GM06990 (cell line): Measurements from ENCODE around the gene ATCAY.
"Not testable (repeated sequence)": the region's sequence is repeated elsewhere in the genome, so short reads cannot be mapped to it uniquely, and the experiment has no call there.

ENCODE experiments used
- DNase-seq: peaks from one replicate; pipeline ENCODE4 v3.0.0-alpha.2; 2011; ENCODE audit not compliant: insufficient read length; ENCODE audit errors: extremely low read depth
- H3K27me3 ChIP-seq: replicated peaks from 2 replicates; pipeline ENCODE4 v1.6.0; 2011; ENCODE audit warnings: low read length; ENCODE audit not compliant: control insufficient read depth, insufficient read depth
- H3K36me3 ChIP-seq: 2 replicates; pipeline ENCODE4 v1.5.1; 2011; ENCODE audit warnings: low read length; ENCODE audit not compliant: control insufficient read depth, insufficient read depth
- H3K4me3 ChIP-seq: replicated peaks from 2 replicates; pipeline ENCODE4 v1.5.1; 2011; ENCODE audit warnings: low read depth, mild to moderate bottlenecking, control low read depth, low read length
- CTCF ChIP-seq: IDR thresholded peaks from 2 replicates; pipeline ENCODE4 v1.5.1; 2011; ENCODE audit warnings: low read length, control low read depth, mild to moderate bottlenecking, inconsistent platforms; ENCODE audit not compliant: insufficient read depth, poor library complexity, severe bottlenecking

The ATCAY gene

GRCh38 chr19:3944018-3944721 lies 63.7 kb downstream of the ATCAY start:
- no peak overlapping the region for H3K4me3 ChIP-seq
- no peak for DNase-seq
- H3K36me3 ChIP-seq = no peaks in the 10 kb centered on the region
- H3K27me3 ChIP-seq = no peaks in the 10 kb centered on the region
- TF ChIP-seq CTCF = no peak

DNA sequence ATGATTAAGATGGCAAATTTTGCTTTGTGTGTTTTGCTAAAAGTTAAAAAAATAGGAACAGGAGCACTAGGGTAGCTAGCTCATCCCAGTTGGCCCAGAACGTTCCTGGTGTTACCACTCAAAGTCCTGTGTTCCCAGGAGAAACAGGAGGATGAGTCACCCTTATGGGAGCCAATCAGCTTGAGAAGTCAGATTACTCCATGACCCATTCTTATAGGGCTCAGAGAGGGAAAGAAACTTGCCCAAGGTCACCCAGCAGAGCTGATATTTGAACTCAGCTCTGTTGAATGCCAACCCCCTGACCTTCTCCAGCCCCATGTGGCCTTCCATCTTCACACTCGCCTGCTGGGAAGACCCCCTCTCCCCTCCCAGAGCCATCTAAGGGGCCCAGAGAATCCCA lies 65.4 kb downstream of the ATCAY start:
- DNase-seq = no peak
- TF ChIP-seq CTCF = no peak
- no peaks in the 10 kb centered on the region for H3K27me3 ChIP-seq
- H3K4me3 ChIP-seq = no peak overlapping the region
- H3K36me3 ChIP-seq = no peaks in the 10 kb centered on the region

GRCh38 chr19:3947316-3947933 lies 66.9 kb downstream of the ATCAY start:
- DNase-seq, H3K36me3 ChIP-seq, H3K4me3 ChIP-seq, H3K27me3 ChIP-seq: not testable (repeated sequence)

GRCh38 chr19:3949294-3949693 lies 68.8 kb downstream of the ATCAY start:
- DNase-seq = no peak
- no peak for TF ChIP-seq CTCF
- no peaks in the 10 kb centered on the region for H3K27me3 ChIP-seq

DNA sequence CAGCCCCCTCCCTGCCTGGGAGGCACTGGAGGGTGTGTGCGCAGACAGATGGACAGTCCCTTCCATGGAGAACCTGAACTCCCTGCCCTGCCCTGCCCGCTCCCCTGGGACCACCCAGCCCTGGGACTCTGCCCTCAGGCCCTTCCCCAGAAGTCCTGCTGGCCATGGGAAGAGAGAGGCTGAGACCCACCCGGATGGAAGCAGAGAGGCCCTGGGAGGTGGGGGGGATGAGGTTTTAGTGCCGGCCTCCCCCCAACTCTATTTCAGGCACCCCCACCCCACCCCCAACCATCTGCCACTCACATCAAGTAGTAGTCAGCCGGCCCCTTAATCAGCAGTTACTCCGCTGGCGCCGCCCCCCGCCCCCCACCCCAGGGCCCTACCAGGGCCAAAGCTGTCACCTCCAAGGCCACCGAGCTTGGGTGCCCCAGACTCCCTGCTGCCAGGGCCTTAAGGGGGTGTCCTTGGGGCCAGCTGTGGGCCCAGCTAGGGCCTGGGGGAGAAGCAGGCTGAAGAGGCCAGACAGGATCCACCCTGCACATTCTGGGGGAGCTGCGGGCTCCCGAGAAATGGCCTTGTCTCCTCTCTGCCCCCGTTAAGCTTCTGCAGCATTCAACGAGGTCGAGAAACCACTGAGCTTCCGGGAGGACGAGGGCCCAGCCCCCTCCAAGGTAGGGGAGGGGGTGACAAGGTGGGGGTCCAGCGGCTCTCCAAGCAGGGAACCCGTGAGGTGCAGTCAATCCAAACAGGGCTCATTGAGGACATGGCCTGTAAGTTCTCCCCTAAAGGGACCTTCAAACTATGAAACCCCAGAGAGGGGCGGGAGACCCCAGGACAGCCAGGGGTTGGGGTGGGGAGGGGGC lies 69.7 kb downstream of the ATCAY start:
- no peak for TF ChIP-seq CTCF
- H3K36me3 ChIP-seq = no peaks in the 10 kb centered on the region
- no peak for DNase-seq
- H3K27me3 ChIP-seq = no peaks in the 10 kb centered on the region
- H3K4me3 ChIP-seq = no peak overlapping the region

More at GRCh38 chr19:3949294-3949693, 68.8 kb downstream of the ATCAY start:
- Histone ChIP-seq H3K36me3 (no peaks in the 10 kb centered on the region), H3K4me3 (no peak overlapping the region)
